AG04449 (cell line): ENCODE measurements around the gene QTRT2.
A peak's percentile ranks its signal among the peaks of the same experiment; 100 is the strongest.

ENCODE experiments used
- CTCF ChIA-PET: fragments of 350-600 bp; formaldehyde crosslinking; extraction: SDS; loops from one replicate; lab custom pipeline; 2021; ENCODE audit warnings: antibody characterized with exemption; lab: Yijun Ruan, JAX
- POLR2A ChIA-PET: fragments of 400-600, 350-600 bp; formaldehyde crosslinking; extraction: SDS; loops from one replicate; lab custom pipeline; 2020; ENCODE audit warnings: antibody characterized with exemption, inconsistent platforms; lab: Yijun Ruan, JAX
- DNase-seq: peaks from one replicate; pipeline ENCODE4 v3.0.0-alpha.2; 2010; ENCODE audit warnings: low read depth, low spot score
- H3K4me3 ChIP-seq: 2 replicates; pipeline ENCODE4 v1.5.1; 2011; ENCODE audit warnings: low read depth, mild to moderate bottlenecking, control low read depth, low read length
- TF ChIP-seq, protein P1 (sequence below): IDR thresholded peaks from one replicate; pipeline ENCODE4 v1.5.1; 2011; ENCODE audit warnings: mild to moderate bottlenecking, moderate library complexity, low read length, control low read depth, inconsistent platforms; ENCODE audit not compliant: insufficient read depth; ENCODE audit errors: missing control alignments

QTRT2 gene

DNA sequence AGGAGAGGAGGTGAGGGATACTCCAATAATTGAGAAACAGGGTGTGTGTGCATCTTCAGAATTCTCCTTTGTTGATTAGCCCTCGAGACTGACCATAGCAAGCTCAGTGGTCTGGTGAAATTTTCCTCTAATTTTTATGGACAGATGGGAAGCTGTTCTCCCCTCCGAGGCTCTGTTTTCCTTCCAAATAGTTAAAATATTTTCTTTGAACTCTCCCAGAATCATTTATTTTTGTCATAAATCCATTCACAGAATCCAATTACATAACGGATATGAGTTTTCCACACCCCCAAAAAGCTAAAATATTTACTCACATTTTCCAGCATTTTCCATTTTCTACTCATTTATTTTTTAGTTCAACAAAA is 36.5 kb downstream of the QTRT2 start:
- POLR2A ChIA-PET, result interaction anchor here (1.0 kb wide), 1 partner anchor 9 kb away, joined by 3 read pairs; no protein-coding TSS in a partner anchor
- TF ChIP-seq, protein P1, sequence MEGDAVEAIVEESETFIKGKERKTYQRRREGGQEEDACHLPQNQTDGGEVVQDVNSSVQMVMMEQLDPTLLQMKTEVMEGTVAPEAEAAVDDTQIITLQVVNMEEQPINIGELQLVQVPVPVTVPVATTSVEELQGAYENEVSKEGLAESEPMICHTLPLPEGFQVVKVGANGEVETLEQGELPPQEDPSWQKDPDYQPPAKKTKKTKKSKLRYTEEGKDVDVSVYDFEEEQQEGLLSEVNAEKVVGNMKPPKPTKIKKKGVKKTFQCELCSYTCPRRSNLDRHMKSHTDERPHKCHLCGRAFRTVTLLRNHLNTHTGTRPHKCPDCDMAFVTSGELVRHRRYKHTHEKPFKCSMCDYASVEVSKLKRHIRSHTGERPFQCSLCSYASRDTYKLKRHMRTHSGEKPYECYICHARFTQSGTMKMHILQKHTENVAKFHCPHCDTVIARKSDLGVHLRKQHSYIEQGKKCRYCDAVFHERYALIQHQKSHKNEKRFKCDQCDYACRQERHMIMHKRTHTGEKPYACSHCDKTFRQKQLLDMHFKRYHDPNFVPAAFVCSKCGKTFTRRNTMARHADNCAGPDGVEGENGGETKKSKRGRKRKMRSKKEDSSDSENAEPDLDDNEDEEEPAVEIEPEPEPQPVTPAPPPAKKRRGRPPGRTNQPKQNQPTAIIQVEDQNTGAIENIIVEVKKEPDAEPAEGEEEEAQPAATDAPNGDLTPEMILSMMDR, result no peak
- CTCF ChIA-PET, result interaction anchor here (1.0 kb wide), 1 partner anchor 11 kb away, joined by 3 read pairs; no protein-coding TSS in a partner anchor
- peak overlapping the region; percentile 3; the same call in 1 of the 2 replicates for H3K4me3 ChIP-seq
- no peak for DNase-seq

DNA sequence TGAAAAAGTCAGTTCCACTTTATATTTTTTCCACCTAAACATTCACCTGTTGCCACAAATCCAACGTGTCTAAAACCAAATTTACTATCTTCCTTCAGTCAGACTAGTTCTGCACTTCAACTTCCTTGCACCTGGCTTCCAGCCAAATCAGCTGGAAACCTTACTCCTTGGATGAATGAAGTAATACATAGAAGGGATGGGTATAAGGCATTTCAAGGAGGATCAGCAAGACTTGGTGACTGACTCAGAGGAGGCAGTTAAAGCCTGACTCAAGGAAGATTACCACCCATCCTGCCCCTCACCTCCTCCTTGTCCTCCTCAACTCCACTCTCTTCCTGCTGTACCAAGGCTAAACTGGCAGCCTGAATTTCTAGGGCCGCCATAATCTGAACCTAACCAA is 37.1 kb downstream of the QTRT2 start:
- TF ChIP-seq, protein P1, result no peak
- DNase-seq, result peak; percentile 60
- H3K4me3 ChIP-seq, result no peak overlapping the region
- CTCF ChIA-PET, result interaction anchor here (1.0 kb wide), 1 partner anchor 12 kb away, joined by 3 read pairs; no protein-coding TSS in a partner anchor
- POLR2A ChIA-PET, result no interaction called here

DNA sequence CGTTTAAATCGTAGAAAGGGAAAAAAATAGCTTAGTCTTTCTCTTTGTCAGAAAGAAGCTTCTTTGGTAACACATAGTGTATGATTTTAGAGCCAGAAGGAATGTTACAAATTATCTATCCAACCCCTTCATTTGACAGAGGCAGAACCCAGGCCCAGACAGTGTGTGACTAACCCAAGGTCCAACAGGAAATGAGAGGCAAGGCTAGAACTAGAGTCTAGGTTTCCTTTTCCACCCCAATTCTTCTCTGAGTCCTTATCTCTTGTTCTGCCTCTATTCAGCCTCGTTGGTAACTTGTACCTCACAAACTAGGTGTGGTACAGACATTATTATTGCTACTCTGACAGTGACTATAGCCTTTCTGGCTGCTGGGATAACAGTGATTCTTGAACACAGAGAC is 39.3 kb downstream of the QTRT2 start:
- no peak for DNase-seq
- TF ChIP-seq, protein P1, result no peak
- ChIA-PET POLR2A (no interaction called here), CTCF (interaction anchor here (0.6 to 1.1 kb wide), 2 partner anchors 243 to 251 kb away, joined by 3 to 4 read pairs; no protein-coding TSS in a partner anchor)
- no peak overlapping the region for H3K4me3 ChIP-seq

- CTCF ChIA-PET, result interaction anchor here (0.6 to 1.2 kb wide), 2 partner anchors 11 to 47 kb away, joined by 3 read pairs; no protein-coding TSS in a partner anchor
Measured at GRCh38 chr3:114101101-114101500, 44.6 kb downstream of the QTRT2 start.

GRCh38 chr3:114103181-114103580 is 46.6 kb downstream of the QTRT2 start:
- POLR2A ChIA-PET, result no interaction called here
- no peak for DNase-seq
- TF ChIP-seq, protein P1, result no peak
- H3K4me3 ChIP-seq, result no peak overlapping the region
- CTCF ChIA-PET, result interaction anchor here (1.1 kb wide), 1 partner anchor 19 kb away, joined by 3 read pairs; no protein-coding TSS in a partner anchor

More at GRCh38 chr3:114101101-114101500, 44.6 kb downstream of the QTRT2 start:
- POLR2A ChIA-PET, result no interaction called here
- H3K4me3 ChIP-seq, result no peak overlapping the region
- TF ChIP-seq, protein P1, result no peak
- DNase-seq, result no peak

GRCh38 chr3:114103858-114104257 is 47.3 kb downstream of the QTRT2 start:
- H3K4me3 ChIP-seq, result no peak overlapping the region
- no peak for DNase-seq
- TF ChIP-seq, protein P1, result no peak
- ChIA-PET CTCF (interaction anchor here (1.1 kb wide), 1 partner anchor 19 kb away, joined by 3 read pairs; no protein-coding TSS in a partner anchor), POLR2A (interaction anchor here (0.6 kb wide), 1 partner anchor 106 kb away, joined by 3 read pairs; no protein-coding TSS in a partner anchor)
